Measurements from ENCODE around the gene BARX2. TPM values are rescaled to one million over a fixed set of nuclear protein-coding genes. Genes with fewer than 3 reads are reported as not detected.

Gene BARX2
- total RNA-seq, 2 experiments from 2014 or later, result not detected

DNA sequence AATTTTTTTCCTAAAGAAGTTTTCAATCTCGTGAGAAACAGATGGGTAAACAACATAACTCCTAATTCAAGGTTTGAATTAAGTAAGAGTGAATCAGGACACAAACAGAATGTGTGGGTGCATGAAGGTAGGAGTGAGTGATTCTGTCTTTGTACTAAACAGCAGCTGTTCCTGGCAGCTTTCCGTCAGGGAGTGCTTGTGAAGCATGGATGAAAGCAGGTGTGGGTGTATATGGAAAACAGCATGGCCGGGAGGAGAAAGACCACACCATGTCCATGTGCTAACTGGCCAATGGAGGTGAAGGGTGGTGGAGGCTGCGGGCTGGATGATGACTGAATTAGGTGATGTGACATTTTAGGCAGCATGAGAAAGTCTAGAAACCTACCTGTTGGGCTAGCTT is 49.6 kb downstream of the BARX2 start:
- POLR2A ChIA-PET, result interaction anchor here (0.6 kb wide), 1 partner anchor 13 kb away, joined by 3 read pairs; no protein-coding TSS in a partner anchor
- ATAC-seq, result no peak
- TF ChIP-seq, protein P1, sequence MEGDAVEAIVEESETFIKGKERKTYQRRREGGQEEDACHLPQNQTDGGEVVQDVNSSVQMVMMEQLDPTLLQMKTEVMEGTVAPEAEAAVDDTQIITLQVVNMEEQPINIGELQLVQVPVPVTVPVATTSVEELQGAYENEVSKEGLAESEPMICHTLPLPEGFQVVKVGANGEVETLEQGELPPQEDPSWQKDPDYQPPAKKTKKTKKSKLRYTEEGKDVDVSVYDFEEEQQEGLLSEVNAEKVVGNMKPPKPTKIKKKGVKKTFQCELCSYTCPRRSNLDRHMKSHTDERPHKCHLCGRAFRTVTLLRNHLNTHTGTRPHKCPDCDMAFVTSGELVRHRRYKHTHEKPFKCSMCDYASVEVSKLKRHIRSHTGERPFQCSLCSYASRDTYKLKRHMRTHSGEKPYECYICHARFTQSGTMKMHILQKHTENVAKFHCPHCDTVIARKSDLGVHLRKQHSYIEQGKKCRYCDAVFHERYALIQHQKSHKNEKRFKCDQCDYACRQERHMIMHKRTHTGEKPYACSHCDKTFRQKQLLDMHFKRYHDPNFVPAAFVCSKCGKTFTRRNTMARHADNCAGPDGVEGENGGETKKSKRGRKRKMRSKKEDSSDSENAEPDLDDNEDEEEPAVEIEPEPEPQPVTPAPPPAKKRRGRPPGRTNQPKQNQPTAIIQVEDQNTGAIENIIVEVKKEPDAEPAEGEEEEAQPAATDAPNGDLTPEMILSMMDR (IDR thresholded peaks at IDR 0.05), result no peak

DNA sequence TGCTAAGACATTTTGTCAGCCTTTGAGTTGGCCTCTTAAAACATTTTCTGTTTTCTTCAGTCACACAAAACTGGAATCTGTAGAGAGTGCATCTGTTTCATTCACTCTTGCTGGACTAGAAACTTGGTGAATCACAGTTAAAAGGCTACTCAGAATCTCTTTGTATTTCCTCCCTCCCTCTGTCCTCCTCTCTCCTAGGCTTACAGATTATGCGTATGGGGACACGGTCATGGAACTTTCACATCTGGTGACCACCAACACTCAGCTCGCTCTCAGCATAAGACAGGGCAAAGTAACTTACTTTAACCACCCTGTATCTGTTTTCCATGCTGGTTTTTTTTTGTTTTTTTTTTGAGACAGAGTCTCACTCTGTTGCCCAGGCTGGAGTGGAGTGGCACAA is 50.4 kb downstream of the BARX2 start:
- Mint-ChIP-seq H3K27ac (no peak overlapping the region), H3K9me3 (no peaks in the 10 kb centered on the region), H3K27me3 (peaks cover 9% of the 10 kb centered on the region), H3K4me3 (no peak overlapping the region), H3K36me3 (ENCODE audit: low read depth) (no peaks in the 10 kb centered on the region), H3K4me1 (ENCODE audit: low read depth) (no peaks in the 10 kb centered on the region)
- DNase-seq (no peak), ATAC-seq (no peak)
- CTCF ChIA-PET, result no interaction called here
- TF ChIP-seq, protein P1 (IDR thresholded peaks at IDR 0.05), result no peak
- intact Hi-C loops (cut with micrococcal nuclease), result no loop called here
- POLR2A ChIA-PET, result no interaction called here

More for the DNA sequence above, 49.6 kb downstream of the BARX2 start:
- Mint-ChIP-seq H3K27ac (no peak overlapping the region), H3K36me3 (ENCODE audit: low read depth) (no peaks in the 10 kb centered on the region), H3K27me3 (peaks cover 9% of the 10 kb centered on the region), H3K4me3 (no peak overlapping the region), H3K9me3 (no peaks in the 10 kb centered on the region), H3K4me1 (ENCODE audit: low read depth) (no peaks in the 10 kb centered on the region)
- no peak for DNase-seq
- intact Hi-C loops (cut with micrococcal nuclease), result no loop called here
- CTCF ChIA-PET, result no interaction called here

DNA sequence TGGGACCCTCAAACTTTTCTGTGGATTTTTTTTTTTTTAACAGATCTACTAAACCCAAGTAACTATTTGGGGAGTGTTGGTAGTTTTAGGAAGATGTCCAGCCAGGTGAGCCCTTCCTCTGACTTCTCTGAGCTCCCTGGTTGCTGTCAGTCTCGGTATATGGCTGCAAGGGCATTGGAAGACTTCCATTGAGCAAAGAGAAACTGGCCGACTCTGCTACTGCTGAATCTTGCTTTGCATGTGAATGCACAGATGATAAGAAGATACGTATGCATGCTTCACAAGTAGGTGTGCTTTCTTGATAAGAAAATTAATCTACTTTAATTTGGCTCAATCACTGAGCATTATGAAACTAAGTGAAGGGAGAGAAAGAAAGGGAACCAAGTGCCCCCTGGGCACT is 51.1 kb downstream of the BARX2 start:
- Mint-ChIP-seq H3K27ac (no peak overlapping the region), H3K27me3 (peaks cover 9% of the 10 kb centered on the region), H3K36me3 (ENCODE audit: low read depth) (no peaks in the 10 kb centered on the region), H3K4me3 (no peak overlapping the region), H3K9me3 (peaks cover 1% of the 10 kb centered on the region), H3K4me1 (ENCODE audit: low read depth) (no peaks in the 10 kb centered on the region)
- DNase-seq (no peak), ATAC-seq (no peak)
- ChIA-PET POLR2A (no interaction called here), CTCF (no interaction called here)
- intact Hi-C loops (cut with micrococcal nuclease), result no loop called here
- TF ChIP-seq, protein P1 (IDR thresholded peaks at IDR 0.05), result no peak

DNA sequence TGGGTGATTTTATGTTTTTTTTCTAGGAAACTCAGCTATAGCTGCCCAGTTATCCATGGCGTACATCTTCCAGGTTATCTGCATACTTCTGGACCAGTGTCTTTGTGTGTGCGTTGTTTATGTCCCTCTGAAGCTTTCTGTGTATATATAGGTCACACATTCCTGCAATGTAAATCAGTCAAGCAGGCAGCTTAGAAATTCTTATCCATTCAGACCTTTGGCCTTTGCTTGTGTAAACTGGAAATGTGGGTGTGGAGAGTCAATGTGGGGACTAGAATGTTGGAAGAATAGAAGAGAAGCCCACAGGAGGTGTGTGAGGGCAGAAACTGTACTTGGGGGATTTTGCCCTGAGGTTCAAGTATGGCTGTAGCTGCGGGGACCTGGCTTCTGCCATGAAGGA is 51.7 kb downstream of the BARX2 start:
- ATAC-seq (no peak), DNase-seq (no peak)
- TF ChIP-seq, protein P1 (IDR thresholded peaks at IDR 0.05), result no peak
- no peaks in the 10 kb centered on the region for H3K4me1 Mint-ChIP-seq (ENCODE audit: low read depth)
- H3K27me3 Mint-ChIP-seq, result peaks cover 9% of the 10 kb centered on the region
- ChIA-PET POLR2A (no interaction called here), CTCF (no interaction called here)
- intact Hi-C loops (cut with micrococcal nuclease), result no loop called here
- H3K9me3 Mint-ChIP-seq, result peaks cover 1% of the 10 kb centered on the region
- H3K27ac Mint-ChIP-seq, result no peak overlapping the region
- H3K36me3 Mint-ChIP-seq (ENCODE audit: low read depth), result no peaks in the 10 kb centered on the region
- no peak overlapping the region for H3K4me3 Mint-ChIP-seq

DNA sequence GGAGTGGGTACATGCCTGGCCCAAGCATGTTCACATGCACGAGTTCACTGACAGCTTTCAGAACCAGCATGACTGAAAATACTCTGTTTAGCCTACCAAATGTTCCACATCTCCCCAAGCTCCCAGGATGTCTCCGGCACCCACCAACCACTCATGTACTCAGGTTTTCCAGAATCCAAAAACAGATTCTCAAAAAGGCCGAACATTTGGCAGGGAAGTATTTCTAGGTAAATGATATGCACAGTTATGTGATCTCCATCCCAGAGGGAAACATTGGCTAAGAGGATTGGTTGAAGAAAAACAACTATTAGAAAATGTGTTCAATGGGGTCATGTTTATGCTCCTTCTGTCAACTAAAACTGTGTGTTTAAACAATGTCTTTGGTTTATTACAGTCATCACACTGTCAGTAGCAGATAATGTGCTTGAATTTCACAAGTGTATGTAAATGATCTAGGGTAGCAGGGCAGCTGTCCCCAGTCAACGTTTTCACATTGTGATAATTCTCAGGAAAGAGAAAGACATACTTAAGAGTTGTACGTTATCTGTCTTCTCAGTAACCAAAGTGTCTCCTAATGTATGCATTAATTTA is 52.3 kb downstream of the BARX2 start:
- no peak for DNase-seq
- CTCF ChIA-PET, result interaction anchor here (1.0 kb wide), 1 partner anchor 322 kb away, joined by 3 read pairs; no protein-coding TSS in a partner anchor
- Mint-ChIP-seq H3K36me3 (ENCODE audit: low read depth) (no peaks in the 10 kb centered on the region), H3K27ac (no peak overlapping the region), H3K9me3 (peaks cover 1% of the 10 kb centered on the region), H3K4me1 (ENCODE audit: low read depth) (no peaks in the 10 kb centered on the region), H3K4me3 (no peak overlapping the region), H3K27me3 (peaks cover 11% of the 10 kb centered on the region)
- TF ChIP-seq, protein P1 (IDR thresholded peaks at IDR 0.05), result no peak
- ATAC-seq, result no peak
- POLR2A ChIA-PET, result no interaction called here
- intact Hi-C loops (cut with micrococcal nuclease), result no loop called here
